HL-60 (cell line): Measurements from ENCODE around the gene DOCK1.

Source experiments
- DNase-seq, 2 experiments: peaks; one replicate each; pipeline ENCODE4 v3.0.0-alpha.2; 2010 to 2020; ENCODE audit warnings: low read depth in 1 of 2, low spot score in 1 of 2
- H3K27ac ChIP-seq: fragments of 250-450 bp; sonication (Bioruptor Pico); replicated peaks from 2 replicates; pipeline ENCODE4 v1.5.1; 2020; ENCODE audit warnings: mild to moderate bottlenecking, moderate library complexity
- H3K27me3 ChIP-seq: fragments of 250-450 bp; sonication (Bioruptor Pico); 2 replicates; pipeline ENCODE4 v1.5.1; 2021; ENCODE audit warnings: mild to moderate bottlenecking, moderate library complexity; ENCODE audit not compliant: insufficient read depth, poor library complexity, severe bottlenecking
- H3K4me3 ChIP-seq: replicated peaks from 2 replicates; pipeline ENCODE4 v1.5.1; 2011; ENCODE audit warnings: mild to moderate bottlenecking, control low read depth, low read length; ENCODE audit not compliant: insufficient read depth
- CTCF ChIP-seq: IDR thresholded peaks from one replicate; pipeline ENCODE4 v1.5.1; 2011; ENCODE audit warnings: low read length, control low read depth, inconsistent platforms; ENCODE audit not compliant: insufficient read depth
- GABPA ChIP-seq: IDR thresholded peaks from 2 replicates; pipeline ENCODE4 v1.6.1; 2012; ENCODE audit warnings: low read depth
- POLR2AphosphoS5 ChIP-seq: IDR thresholded peaks from 2 replicates; pipeline ENCODE4 v1.6.1; 2012; ENCODE audit warnings: low read depth
- REST ChIP-seq: IDR thresholded peaks from 2 replicates; pipeline ENCODE4 v1.6.1; 2012; ENCODE audit warnings: low read depth; ENCODE audit not compliant: insufficient replicate concordance
- SPI1 ChIP-seq: IDR thresholded peaks from 2 replicates; pipeline ENCODE4 v1.6.1; 2012; ENCODE audit warnings: low read depth, mild to moderate bottlenecking, borderline replicate concordance

DOCK1 gene

GRCh38 chr10:127408112-127408710, 503.0 kb downstream of the DOCK1 start:
- H3K27me3 ChIP-seq, result no peaks in the 10 kb centered on the region
- DNase-seq, result no peak
- TF ChIP-seq SPI1 (no peak), CTCF (no peak), GABPA (no peak), REST (no peak), POLR2AphosphoS5 (no peak)
- H3K27ac ChIP-seq, result no peak overlapping the region
- no peak overlapping the region for H3K4me3 ChIP-seq

- no peaks in the 10 kb centered on the region for H3K27me3 ChIP-seq
- DNase-seq, result no peak
- no peak overlapping the region for H3K4me3 ChIP-seq
- H3K27ac ChIP-seq, result no peak overlapping the region
- TF ChIP-seq REST, result no peak
These were observed 503.5 kb downstream of the DOCK1 start for GRCh38 chr10:127408733-127409132.

DNA sequence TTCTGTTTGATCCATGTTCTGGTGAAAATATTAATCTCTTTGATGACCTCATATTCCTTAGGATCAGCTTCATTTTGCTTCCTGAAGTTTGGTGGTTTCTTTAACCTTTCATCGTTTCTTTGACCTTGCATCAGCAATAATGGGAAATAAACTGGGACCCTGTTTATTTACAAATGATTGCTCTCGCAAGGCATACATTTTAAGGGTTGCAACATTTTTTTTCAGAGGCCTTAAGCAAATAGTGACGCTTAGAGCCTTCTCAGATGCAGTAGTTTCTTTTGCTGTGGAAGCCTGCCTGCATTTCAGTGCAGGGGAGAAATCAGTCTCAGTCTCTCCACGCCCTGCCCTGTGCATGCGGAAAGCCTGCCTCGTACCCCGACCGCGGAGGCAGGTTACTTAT, 504.8 kb downstream of the DOCK1 start:
- no peak overlapping the region for H3K27ac ChIP-seq
- H3K4me3 ChIP-seq, result no peak overlapping the region
- TF ChIP-seq SPI1 (no peak), GABPA (no peak), CTCF (no peak), REST (no peak), POLR2AphosphoS5 (no peak)
- no peak for DNase-seq
- H3K27me3 ChIP-seq, result no peaks in the 10 kb centered on the region

DNA sequence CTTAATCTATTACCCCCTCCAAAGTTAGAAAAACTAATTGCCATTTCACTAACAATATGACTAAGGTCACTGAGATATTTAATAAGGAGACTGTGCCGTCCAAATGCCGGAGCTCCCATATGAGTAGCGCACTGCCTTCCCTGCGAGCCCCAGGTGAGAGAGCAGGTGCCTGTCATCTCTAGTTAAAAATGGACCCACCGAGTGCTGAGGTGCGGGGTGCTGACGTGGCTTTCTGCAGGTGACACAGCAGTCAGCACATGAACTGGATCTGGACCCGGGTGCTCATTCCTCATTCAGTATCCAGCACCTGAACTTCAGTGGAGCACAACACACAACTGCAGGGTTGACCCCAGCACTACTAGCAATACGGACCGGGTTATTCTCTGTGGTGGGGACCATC, 505.8 kb downstream of the DOCK1 start:
- Histone ChIP-seq H3K4me3 (no peak overlapping the region), H3K27me3 (no peaks in the 10 kb centered on the region), H3K27ac (no peak overlapping the region)
- TF ChIP-seq GABPA (no peak), SPI1 (no peak), CTCF (no peak), REST (no peak), POLR2AphosphoS5 (no peak)
- no peak for DNase-seq
